GM23338 (cell line): ENCODE data around the gene PTPRN2. TPM values are rescaled to one million over a fixed set of nuclear protein-coding genes. Genes with fewer than 3 reads are reported as not detected.

Experiments
- ATAC-seq: fragments of 200-7000 bp; cut with Tn5 transposase; 3 replicates; pipeline ENCODE4 v1.9.1; 2020
- DNase-seq: peaks from one replicate; pipeline ENCODE4 v3.0.0-alpha.2; 2015; ENCODE audit warnings: low spot score
- H2AFZ ChIP-seq: fragments of 200-600 bp; sonication (generic); 2 replicates; pipeline ENCODE4 v1.8.0; 2016; ENCODE audit warnings: antibody characterized with exemption, mild to moderate bottlenecking, moderate library complexity
- H3F3A ChIP-seq: fragments of 200-600 bp; sonication (generic); replicated peaks from 2 replicates; pipeline ENCODE4 v1.8.0; 2017; ENCODE audit warnings: antibody characterized with exemption, mixed run types, low read depth
- H3K27ac ChIP-seq: fragments of 200-600 bp; sonication (generic); 2 replicates; pipeline ENCODE4 v1.6.1; 2016; ENCODE audit warnings: low read depth
- H3K27me3 ChIP-seq: fragments of 200-600 bp; sonication (generic); 2 replicates; pipeline ENCODE4 v1.8.0; 2016; ENCODE audit warnings: mild to moderate bottlenecking, mixed run types, moderate library complexity; ENCODE audit not compliant: insufficient read depth
- H3K36me3 ChIP-seq: fragments of 200-600 bp; sonication (generic); 2 replicates; pipeline ENCODE4 v1.8.0; 2016; ENCODE audit warnings: mild to moderate bottlenecking; ENCODE audit not compliant: insufficient read depth
- H3K4me1 ChIP-seq: fragments of 200-600 bp; sonication (generic); 2 replicates; pipeline ENCODE4 v1.8.0; 2016; ENCODE audit warnings: mild to moderate bottlenecking, moderate library complexity; ENCODE audit not compliant: insufficient read depth
- H3K4me2 ChIP-seq: fragments of 200-600 bp; sonication (generic); 2 replicates; pipeline ENCODE4 v1.7.1; 2017; ENCODE audit warnings: mixed run types
- H3K4me3 ChIP-seq: fragments of 200-600 bp; sonication (generic); 2 replicates; pipeline ENCODE4 v1.6.1; 2016; ENCODE audit warnings: mixed run types
- H3K79me2 ChIP-seq: fragments of 200-600 bp; sonication (generic); replicated peaks from 2 replicates; pipeline ENCODE4 v1.8.0; 2017; ENCODE audit warnings: mild to moderate bottlenecking; ENCODE audit not compliant: insufficient read depth
- H3K9me2 ChIP-seq: fragments of 200-600 bp; sonication (generic); 2 replicates; pipeline ENCODE4 v1.8.0; 2017; ENCODE audit not compliant: insufficient read depth
- H4K20me1 ChIP-seq: fragments of 200-600 bp; sonication (generic); replicated peaks from 2 replicates; pipeline ENCODE4 v1.8.0; 2017; ENCODE audit warnings: mild to moderate bottlenecking; ENCODE audit not compliant: insufficient read depth
- H3K27ac Mint-ChIP-seq: 2 replicates; pipeline ENCODE4 v1.8.0; 2020; ENCODE audit warnings: inconsistent platforms, mild to moderate bottlenecking, moderate library complexity, mixed read lengths
- H3K27me3 Mint-ChIP-seq: 3 replicates; pipeline ENCODE4 v1.8.0; 2022; ENCODE audit warnings: low read depth, mild to moderate bottlenecking, moderate library complexity, mixed read lengths, inconsistent platforms; ENCODE audit not compliant: insufficient read depth, poor library complexity
- H3K36me3 Mint-ChIP-seq: 3 replicates; pipeline ENCODE4 v1.8.0; 2021; ENCODE audit warnings: low read depth, mild to moderate bottlenecking, inconsistent platforms, moderate library complexity, mixed read lengths
- H3K4me1 Mint-ChIP-seq: 3 replicates; pipeline ENCODE4 v1.8.0; 2020; ENCODE audit warnings: mild to moderate bottlenecking, inconsistent platforms, mixed read lengths
- H3K4me3 Mint-ChIP-seq: 3 replicates; pipeline ENCODE4 v1.8.0; 2021; ENCODE audit warnings: moderate library complexity, mild to moderate bottlenecking, inconsistent platforms, mixed read lengths
- H3K9me3 Mint-ChIP-seq: 3 replicates; pipeline ENCODE4 v1.8.0; 2020; ENCODE audit warnings: moderate library complexity, mild to moderate bottlenecking, inconsistent platforms, mixed read lengths
- CREB1 ChIP-seq: fragments of 250-450 bp; sonication (Bioruptor Pico); IDR thresholded peaks from 2 replicates; pipeline ENCODE4 v1.5.0; 2020; ENCODE audit warnings: low read depth, mild to moderate bottlenecking, moderate library complexity
- ETS1 ChIP-seq: IDR thresholded peaks from 2 replicates; pipeline ENCODE4 v1.6.1; 2016; ENCODE audit warnings: antibody characterized with exemption
- EZH2 ChIP-seq: fragments of 200-600 bp; sonication (generic); IDR thresholded peaks from one replicate; pipeline ENCODE4 v1.8.0; 2017; ENCODE audit warnings: antibody characterized with exemption, mild to moderate bottlenecking, low read depth; ENCODE audit not compliant: unreplicated experiment
- EZH2phosphoT487 ChIP-seq: fragments of 200-600 bp; sonication (generic); IDR thresholded peaks from one replicate; pipeline ENCODE4 v1.8.1; 2018; ENCODE audit warnings: antibody characterized with exemption; ENCODE audit not compliant: unreplicated experiment
- JUNB ChIP-seq: IDR thresholded peaks from one replicate; pipeline ENCODE4 v1.6.1; 2016; ENCODE audit warnings: antibody characterized with exemption; ENCODE audit not compliant: unreplicated experiment
- NANOG ChIP-seq: IDR thresholded peaks from 2 replicates; pipeline ENCODE4 v1.6.1; 2016; ENCODE audit warnings: antibody characterized with exemption, borderline replicate concordance
- POLR2AphosphoS5 ChIP-seq: IDR thresholded peaks from 2 replicates; pipeline ENCODE4 v1.6.1; 2016; ENCODE audit warnings: antibody characterized with exemption, low read depth
- STAT1 ChIP-seq: IDR thresholded peaks from one replicate; pipeline ENCODE4 v1.6.1; 2016; ENCODE audit warnings: antibody characterized with exemption; ENCODE audit not compliant: unreplicated experiment
- ZNF114 ChIP-seq: fragments of 250-450 bp; sonication (Bioruptor Pico); IDR thresholded peaks from 2 replicates; pipeline ENCODE4 v1.5.0; 2020; ENCODE audit warnings: mild to moderate bottlenecking, moderate library complexity
- ZNF331 ChIP-seq: fragments of 250-450 bp; sonication (Bioruptor Pico); IDR thresholded peaks from 2 replicates; pipeline ENCODE4 v1.5.0; 2020; ENCODE audit warnings: low read depth, mild to moderate bottlenecking, moderate library complexity
- ZNF462 ChIP-seq: fragments of 250-450 bp; sonication (Bioruptor Pico); IDR thresholded peaks from 2 replicates; pipeline ENCODE4 v1.5.0; 2020; ENCODE audit warnings: mild to moderate bottlenecking, moderate library complexity
- polyA plus RNA-seq: library from polyadenylated mRNA; unstranded; fragments of >200 nt; fragmentation: Nextera tagmentation; extraction: Ambion mirVana; gene quantifications from 2 replicates; pipeline ENCODE4 v1.2.1, GENCODE V29; 2016
- total RNA-seq: library from RNA; depleted of rRNA; stranded (reverse); fragments of >200 nt; shearing (Covaris generic); gene quantifications from 2 replicates; pipeline ENCODE4 v1.2.3, GENCODE V29; 2014
- TF ChIP-seq, protein P1 (sequence below), 2 experiments: fragments of 200-600 bp in 1 of 2; sonication (generic) in 1 of 2; conservative IDR thresholded peaks; 2 replicates each; pipeline versions ENCODE4 v1.5.1 to v1.6.1; 2016 to 2017; ENCODE audit warnings: antibody characterized with exemption in 2 of 2, low read depth in 2 of 2, mild to moderate bottlenecking in 2 of 2, moderate library complexity in 1 of 2

PTPRN2 gene
- total and polyA plus RNA-seq, 2 experiments from 2014 or later, result 0.87 to 4.0 TPM

DNA sequence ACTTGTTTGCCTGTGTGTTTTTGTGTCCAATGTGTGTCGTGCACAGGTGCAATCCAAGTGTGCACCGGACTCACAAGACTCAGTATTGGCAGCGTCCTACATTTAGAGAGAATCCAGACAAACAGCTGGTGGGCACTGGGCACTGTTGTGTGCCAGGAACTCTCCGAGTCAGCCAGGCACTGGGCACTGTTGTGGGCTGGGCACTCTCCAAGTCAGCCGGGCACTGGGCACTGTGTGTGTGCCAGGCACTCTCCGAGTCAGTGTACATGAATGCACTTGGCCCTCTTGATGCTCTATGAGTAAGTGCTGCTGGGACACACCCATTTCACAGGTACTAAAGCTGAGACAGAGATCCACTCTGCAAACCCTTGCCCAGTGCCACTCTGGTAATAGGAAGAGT, 303.5 kb downstream of the PTPRN2 start:
- Histone ChIP-seq H3K27ac (no peak overlapping the region), H3K27me3 (no peaks in the 10 kb centered on the region), H3K79me2 (no peaks in the 10 kb centered on the region), H4K20me1 (no peaks in the 10 kb centered on the region), H2AFZ (no peak overlapping the region), H3K9me2 (no peaks in the 10 kb centered on the region), H3F3A (no peaks in the 10 kb centered on the region), H3K36me3 (peaks cover 5% of the 10 kb centered on the region; the same call in 1 of the 2 replicates), H3K4me2 (no peak overlapping the region), H3K4me3 (no peak overlapping the region), H3K4me1 (no peaks in the 10 kb centered on the region)
- ATAC-seq (no peak), DNase-seq (no peak)
- TF ChIP-seq ZNF331 (CRISPR knock-in tag), result no peak
- TF ChIP-seq STAT1, result no peak
- no peak for TF ChIP-seq EZH2phosphoT487
- TF ChIP-seq JUNB, result no peak
- Mint-ChIP-seq H3K9me3 (peaks cover 100% of the 10 kb centered on the region), H3K27ac (no peak overlapping the region), H3K27me3 (peaks cover 5% of the 10 kb centered on the region), H3K4me3 (no peak overlapping the region), H3K4me1 (no peaks in the 10 kb centered on the region), H3K36me3 (peaks cover 38% of the 10 kb centered on the region)

GRCh38 chr7:158283016-158283974, 304.3 kb downstream of the PTPRN2 start:
- Histone ChIP-seq H3K4me2 (no peak overlapping the region), H3F3A (no peaks in the 10 kb centered on the region), H3K4me3 (no peak overlapping the region), H3K79me2 (no peaks in the 10 kb centered on the region), H3K9me2 (no peaks in the 10 kb centered on the region), H3K36me3 (no peaks in the 10 kb centered on the region), H3K27me3 (no peaks in the 10 kb centered on the region), H2AFZ (no peak overlapping the region), H3K4me1 (no peaks in the 10 kb centered on the region), H4K20me1 (no peaks in the 10 kb centered on the region), H3K27ac (no peak overlapping the region)
- no peak overlapping the region for H3K4me3 Mint-ChIP-seq
- H3K36me3 Mint-ChIP-seq, result peaks cover 43% of the 10 kb centered on the region
- peaks cover 5% of the 10 kb centered on the region for H3K27me3 Mint-ChIP-seq
- H3K27ac Mint-ChIP-seq, result no peak overlapping the region
- H3K9me3 Mint-ChIP-seq, result peaks cover 100% of the 10 kb centered on the region
- H3K4me1 Mint-ChIP-seq, result no peaks in the 10 kb centered on the region
- DNase-seq (no peak), ATAC-seq (no peak)
- TF ChIP-seq STAT1 (no peak), ETS1 (no peak), ZNF331 (CRISPR knock-in tag) (no peak), EZH2 (no peak), NANOG (no peak), ZNF114 (CRISPR knock-in tag) (no peak), JUNB (no peak), POLR2AphosphoS5 (no peak), ZNF462 (CRISPR knock-in tag) (no peak), CREB1 (CRISPR knock-in tag) (no peak), EZH2phosphoT487 (no peak)
- TF ChIP-seq, protein P1, sequence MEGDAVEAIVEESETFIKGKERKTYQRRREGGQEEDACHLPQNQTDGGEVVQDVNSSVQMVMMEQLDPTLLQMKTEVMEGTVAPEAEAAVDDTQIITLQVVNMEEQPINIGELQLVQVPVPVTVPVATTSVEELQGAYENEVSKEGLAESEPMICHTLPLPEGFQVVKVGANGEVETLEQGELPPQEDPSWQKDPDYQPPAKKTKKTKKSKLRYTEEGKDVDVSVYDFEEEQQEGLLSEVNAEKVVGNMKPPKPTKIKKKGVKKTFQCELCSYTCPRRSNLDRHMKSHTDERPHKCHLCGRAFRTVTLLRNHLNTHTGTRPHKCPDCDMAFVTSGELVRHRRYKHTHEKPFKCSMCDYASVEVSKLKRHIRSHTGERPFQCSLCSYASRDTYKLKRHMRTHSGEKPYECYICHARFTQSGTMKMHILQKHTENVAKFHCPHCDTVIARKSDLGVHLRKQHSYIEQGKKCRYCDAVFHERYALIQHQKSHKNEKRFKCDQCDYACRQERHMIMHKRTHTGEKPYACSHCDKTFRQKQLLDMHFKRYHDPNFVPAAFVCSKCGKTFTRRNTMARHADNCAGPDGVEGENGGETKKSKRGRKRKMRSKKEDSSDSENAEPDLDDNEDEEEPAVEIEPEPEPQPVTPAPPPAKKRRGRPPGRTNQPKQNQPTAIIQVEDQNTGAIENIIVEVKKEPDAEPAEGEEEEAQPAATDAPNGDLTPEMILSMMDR (conservative IDR thresholded peaks at IDR 0.05; ENCODE audit: low read depth in 2 of 2), result no peak
